HEK293T (cell line): Measurements from ENCODE around the gene LMOD1.

ENCODE experiments used
- BHLHE40 ChIP-seq: fragments of 450-650 bp; IDR thresholded peaks from 2 replicates; pipeline ENCODE4 v1.6.1; 2016; ENCODE audit warnings: mild to moderate bottlenecking, moderate library complexity, borderline replicate concordance
- CTBP1 ChIP-seq: fragments of 450-650 bp; IDR thresholded peaks from 2 replicates; pipeline ENCODE4 v1.6.1; 2016; ENCODE audit warnings: borderline replicate concordance
- ELF4 ChIP-seq: fragments of 450-650 bp; IDR thresholded peaks from 2 replicates; pipeline ENCODE4 v1.6.1; 2017; ENCODE audit warnings: antibody characterized with exemption
- FOXA1 ChIP-seq: fragments of 450-650 bp; IDR thresholded peaks from 2 replicates; pipeline ENCODE4 v1.6.1; 2016; ENCODE audit warnings: mild to moderate bottlenecking
- FOXK2 ChIP-seq: fragments of 450-650 bp; IDR thresholded peaks from 2 replicates; pipeline ENCODE4 v1.6.1; 2016; ENCODE audit warnings: mild to moderate bottlenecking
- FOXM1 ChIP-seq: fragments of 450-650 bp; IDR thresholded peaks from 2 replicates; pipeline ENCODE4 v1.6.1; 2017; ENCODE audit warnings: mild to moderate bottlenecking, borderline replicate concordance
- L3MBTL2 ChIP-seq: fragments of 450-650 bp; conservative IDR thresholded peaks from 2 replicates; pipeline ENCODE4 v1.6.1; 2016; ENCODE audit warnings: mild to moderate bottlenecking
- LEF1 ChIP-seq: fragments of 450-650 bp; IDR thresholded peaks from 2 replicates; pipeline ENCODE4 v1.6.1; 2017; ENCODE audit warnings: mild to moderate bottlenecking, borderline replicate concordance
- NFRKB ChIP-seq: fragments of 450-650 bp; IDR thresholded peaks from 2 replicates; pipeline ENCODE4 v1.6.1; 2016; ENCODE audit warnings: mild to moderate bottlenecking, moderate library complexity
- PKNOX1 ChIP-seq: fragments of 450-650 bp; IDR thresholded peaks from 2 replicates; pipeline ENCODE4 v1.6.1; 2016
- SUZ12 ChIP-seq: fragments of 450-650 bp; IDR thresholded peaks from 2 replicates; pipeline ENCODE4 v1.6.1; 2016; ENCODE audit warnings: mild to moderate bottlenecking
- ZNF384 ChIP-seq: fragments of 450-650 bp; IDR thresholded peaks from 2 replicates; pipeline ENCODE4 v1.6.1; 2016

- no peak for TF ChIP-seq BHLHE40
- TF ChIP-seq PKNOX1 = no peak
- TF ChIP-seq CTBP1 = no peak
- TF ChIP-seq FOXK2 = no peak
- no peak for TF ChIP-seq SUZ12
- TF ChIP-seq ZNF384 = no peak
- TF ChIP-seq LEF1 = no peak
- no peak for TF ChIP-seq NFRKB
- TF ChIP-seq ELF4 = no peak
- no peak for TF ChIP-seq FOXM1
- TF ChIP-seq L3MBTL2 = no peak
- no peak for TF ChIP-seq FOXA1
Measured at GRCh38 chr1:201880928-201881571, 65.3 kb downstream of the LMOD1 start.
